Upper lobe of left lung (tissue), 6 donors: ENCODE measurements around the gene SH2D2A. TPM values are rescaled to one million over a fixed set of nuclear protein-coding genes. Genes with fewer than 3 reads are reported as not detected.

Source experiments
- ATAC-seq, 2 donors: fragments of 200-7000 bp; cut with Tn5 transposase; one replicate each; pipeline ENCODE4 v1.9.1; 2022; ENCODE audit warnings: mild to moderate bottlenecking in 2 of 2, moderate library complexity in 2 of 2; ENCODE audit not compliant: low FRiP score in 2 of 2
- DNase-seq, 2 donors: peaks; one replicate each; pipeline ENCODE4 v3.0.0-alpha.2; 2019 to 2020
- H3K27ac ChIP-seq, 4 donors: fragments of 200-600 bp; sonication (generic); one replicate each; pipeline ENCODE4 v1.5.1; 2016 to 2019
- H3K27me3 ChIP-seq, 4 donors: fragments of 200-600 bp; sonication (generic); one replicate each; pipeline ENCODE4 v1.5.1; 2017 to 2019
- H3K36me3 ChIP-seq, 4 donors: fragments of 200-600 bp; sonication (generic); one replicate each; pipeline ENCODE4 v1.5.1; 2016 to 2019
- H3K4me1 ChIP-seq, 4 donors: fragments of 200-600 bp; sonication (generic); one replicate each; pipeline ENCODE4 v1.5.1; 2018 to 2019
- H3K4me3 ChIP-seq, 4 donors: fragments of 200-600 bp; sonication (generic); one replicate each; pipeline ENCODE4 v1.5.1; 2017 to 2019; ENCODE audit warnings: mild to moderate bottlenecking in 2 of 4, moderate library complexity in 1 of 4
- H3K9me3 ChIP-seq, 4 donors: fragments of 200-600 bp; sonication (generic); one replicate each; pipeline ENCODE4 v1.5.1; 2018 to 2019
- EP300 ChIP-seq, 4 donors: sonication (generic); formaldehyde crosslinking; IDR thresholded peaks; one replicate each; pipeline ENCODE4 v1.5.1; 2017; ENCODE audit warnings: antibody characterized with exemption in 4 of 4, control low read depth in 2 of 4
- POLR2A ChIP-seq, 4 donors: fragments of 450-650 bp; IDR thresholded peaks; one replicate each; pipeline ENCODE4 v1.5.1; 2016 to 2017; ENCODE audit warnings: antibody characterized with exemption in 4 of 4, mild to moderate bottlenecking in 2 of 4
- POLR2AphosphoS5 ChIP-seq, 2 donors: sonication (generic); formaldehyde crosslinking; IDR thresholded peaks; one replicate each; pipeline ENCODE4 v1.5.1; 2017; ENCODE audit warnings: antibody characterized with exemption in 2 of 2
- WGBS, 2 donors: methylation state at CpG; one replicate each; pipeline ENCODE4 v1.1.5; 2017 to 2018; 5-methylcytosine and 5-hydroxymethylcytosine counted together
- total RNA-seq, 6 donors: library from RNA; depleted of rRNA in 4 of 6; stranded (reverse); fragments of >200 nt in 4 of 6; gene quantifications; one replicate each; pipeline versions ENCODE4 v1.1.0 to v1.2.1, GENCODE V29; 2016 to 2021
- TF ChIP-seq, protein P1 (sequence below), 6 experiments: fragments of 450-650 bp in 4 of 6; fragments of 200-600 bp in 2 of 6; sonication (generic) in 2 of 6; IDR thresholded peaks; one replicate each; pipeline ENCODE4 v1.5.1; 2016 to 2019; ENCODE audit warnings: antibody characterized with exemption in 6 of 6
- donor health status: DM: no; HTN: no; CAD: no; lungs with moderate emphysema.
- donor health status: DM: no; HTN: yes; CAD: no; lungs with severe emphysema.

SH2D2A gene
- total RNA-seq, 6 donors from 2014 or later, result 2.3 to 8.4 (median 5.0) TPM

DNA sequence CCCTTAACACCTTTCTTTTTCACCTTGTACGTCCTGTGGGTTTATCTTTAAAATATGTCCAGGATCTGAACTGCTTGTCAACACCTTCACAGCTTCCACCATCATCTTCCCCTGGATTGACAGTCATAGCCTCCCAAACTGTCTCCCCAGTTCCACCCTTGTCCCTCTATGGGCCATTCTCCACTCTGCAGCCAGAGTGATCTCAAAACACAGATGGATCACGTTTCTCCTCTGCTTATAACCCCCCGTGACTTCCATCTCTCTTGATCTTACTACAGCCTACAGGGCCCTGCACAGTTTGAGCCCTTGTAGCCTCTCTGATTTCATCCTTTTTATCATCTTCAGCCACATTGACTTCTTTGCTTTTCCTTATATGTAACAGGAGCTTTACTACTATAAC is 38.0 kb upstream of the SH2D2A start:
- 42 to 64% methylated on average over 3 of the region's 3 CpGs for WGBS, 2 donors
- no peaks in the 10 kb centered on the region for H3K9me3 ChIP-seq
- ATAC-seq (no peak), DNase-seq (no peak)
- no peaks in the 10 kb centered on the region for H3K36me3 ChIP-seq
- peaks cover 0 to 19% (median 5%) of the 10 kb centered on the region in 4 donors for H3K27me3 ChIP-seq
- H3K27ac ChIP-seq, result no peak overlapping the region
- H3K4me3 ChIP-seq, result no peak overlapping the region
- peaks cover 9 to 11% (median 11%) of the 10 kb centered on the region in 4 donors for H3K4me1 ChIP-seq
- TF ChIP-seq EP300 (IDR thresholded peaks at IDR 0.05), result no peak
- TF ChIP-seq, protein P1, sequence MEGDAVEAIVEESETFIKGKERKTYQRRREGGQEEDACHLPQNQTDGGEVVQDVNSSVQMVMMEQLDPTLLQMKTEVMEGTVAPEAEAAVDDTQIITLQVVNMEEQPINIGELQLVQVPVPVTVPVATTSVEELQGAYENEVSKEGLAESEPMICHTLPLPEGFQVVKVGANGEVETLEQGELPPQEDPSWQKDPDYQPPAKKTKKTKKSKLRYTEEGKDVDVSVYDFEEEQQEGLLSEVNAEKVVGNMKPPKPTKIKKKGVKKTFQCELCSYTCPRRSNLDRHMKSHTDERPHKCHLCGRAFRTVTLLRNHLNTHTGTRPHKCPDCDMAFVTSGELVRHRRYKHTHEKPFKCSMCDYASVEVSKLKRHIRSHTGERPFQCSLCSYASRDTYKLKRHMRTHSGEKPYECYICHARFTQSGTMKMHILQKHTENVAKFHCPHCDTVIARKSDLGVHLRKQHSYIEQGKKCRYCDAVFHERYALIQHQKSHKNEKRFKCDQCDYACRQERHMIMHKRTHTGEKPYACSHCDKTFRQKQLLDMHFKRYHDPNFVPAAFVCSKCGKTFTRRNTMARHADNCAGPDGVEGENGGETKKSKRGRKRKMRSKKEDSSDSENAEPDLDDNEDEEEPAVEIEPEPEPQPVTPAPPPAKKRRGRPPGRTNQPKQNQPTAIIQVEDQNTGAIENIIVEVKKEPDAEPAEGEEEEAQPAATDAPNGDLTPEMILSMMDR (IDR thresholded peaks at IDR 0.05), result no peak
- no peak for TF ChIP-seq POLR2A (IDR thresholded peaks at IDR 0.05)
- TF ChIP-seq POLR2AphosphoS5 (IDR thresholded peaks at IDR 0.05), result no peak

DNA sequence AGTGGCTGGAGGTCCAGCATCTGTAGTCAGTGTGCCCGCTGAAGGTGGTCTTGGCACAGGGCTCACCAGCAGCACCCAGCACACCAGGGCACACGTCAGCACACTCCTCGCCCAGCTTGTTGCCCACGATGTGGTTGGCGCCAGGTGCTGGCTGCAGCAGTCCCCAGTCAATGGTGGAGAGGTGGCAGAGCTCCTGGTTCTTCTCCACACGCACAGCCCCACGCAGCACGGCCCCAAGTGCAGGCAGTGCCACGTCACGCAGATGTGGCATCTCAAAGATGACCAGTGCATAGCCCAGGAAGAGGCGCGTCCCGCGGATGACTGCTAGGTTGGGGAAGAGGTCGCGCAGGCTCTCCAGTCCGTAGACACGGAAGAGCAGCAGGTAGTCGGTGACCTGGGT is 37.1 kb upstream of the SH2D2A start:
- H3K4me1 ChIP-seq, result peaks cover under 1 to 6% (median 4%) of the 10 kb centered on the region in 4 donors
- TF ChIP-seq POLR2AphosphoS5 (IDR thresholded peaks at IDR 0.05) (no peak), POLR2A (IDR thresholded peaks at IDR 0.05) (no peak)
- H3K4me3 ChIP-seq, result no peak overlapping the region
- H3K36me3 ChIP-seq, result no peaks in the 10 kb centered on the region
- ATAC-seq (no peak), DNase-seq (peak in 1 of 2 donors; percentile 68)
- H3K27ac ChIP-seq, result no peak overlapping the region
- 94 to 95% methylated on average over 19 of the region's 19 CpGs for WGBS, 2 donors
- peaks cover 0 to 16% (median 4%) of the 10 kb centered on the region in 4 donors for H3K27me3 ChIP-seq
- no peaks in the 10 kb centered on the region for H3K9me3 ChIP-seq

DNA sequence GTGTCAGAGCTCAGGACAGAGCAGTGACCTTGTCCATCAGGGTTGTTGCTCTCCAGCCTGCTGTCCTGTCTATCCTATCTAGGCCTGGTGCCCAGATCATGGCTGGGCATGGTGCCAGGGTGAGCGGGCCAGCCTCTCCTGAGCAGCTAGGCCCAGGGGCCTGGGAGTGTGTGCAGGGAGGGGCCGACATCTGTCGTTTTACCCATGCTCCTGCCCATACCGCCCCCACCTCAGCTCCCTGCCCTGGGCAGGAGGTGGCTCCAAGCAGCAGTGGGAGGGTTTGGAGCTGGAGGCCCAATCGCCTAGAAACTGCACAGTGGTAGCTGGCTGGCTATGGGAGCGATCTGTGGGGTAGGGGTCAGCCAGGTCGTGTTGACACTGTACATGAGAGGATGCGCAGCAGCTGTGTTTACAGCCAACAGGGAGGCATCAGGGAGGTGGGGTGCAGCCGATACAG is 35.8 kb upstream of the SH2D2A start:
- Histone ChIP-seq H3K27me3 (peaks cover 0 to 9% (median 5%) of the 10 kb centered on the region in 4 donors), H3K4me1 (peaks cover 0 to 9% (median 3%) of the 10 kb centered on the region in 4 donors), H3K9me3 (no peaks in the 10 kb centered on the region), H3K27ac (no peak overlapping the region), H3K36me3 (no peaks in the 10 kb centered on the region), H3K4me3 (no peak overlapping the region)
- ATAC-seq (peak; percentile 13 to 37), DNase-seq (peak in 1 of 2 donors; percentile 75)
- WGBS, 2 donors, result 57% methylated on average over 9 of the region's 9 CpGs; no CpG with 5 or more reads in 1 of the 2 donors
- TF ChIP-seq, protein P1 (IDR thresholded peaks at IDR 0.05), result no peak
- TF ChIP-seq EP300 (IDR thresholded peaks at IDR 0.05) (no peak), POLR2A (IDR thresholded peaks at IDR 0.05) (no peak), POLR2AphosphoS5 (IDR thresholded peaks at IDR 0.05) (no peak)

DNA sequence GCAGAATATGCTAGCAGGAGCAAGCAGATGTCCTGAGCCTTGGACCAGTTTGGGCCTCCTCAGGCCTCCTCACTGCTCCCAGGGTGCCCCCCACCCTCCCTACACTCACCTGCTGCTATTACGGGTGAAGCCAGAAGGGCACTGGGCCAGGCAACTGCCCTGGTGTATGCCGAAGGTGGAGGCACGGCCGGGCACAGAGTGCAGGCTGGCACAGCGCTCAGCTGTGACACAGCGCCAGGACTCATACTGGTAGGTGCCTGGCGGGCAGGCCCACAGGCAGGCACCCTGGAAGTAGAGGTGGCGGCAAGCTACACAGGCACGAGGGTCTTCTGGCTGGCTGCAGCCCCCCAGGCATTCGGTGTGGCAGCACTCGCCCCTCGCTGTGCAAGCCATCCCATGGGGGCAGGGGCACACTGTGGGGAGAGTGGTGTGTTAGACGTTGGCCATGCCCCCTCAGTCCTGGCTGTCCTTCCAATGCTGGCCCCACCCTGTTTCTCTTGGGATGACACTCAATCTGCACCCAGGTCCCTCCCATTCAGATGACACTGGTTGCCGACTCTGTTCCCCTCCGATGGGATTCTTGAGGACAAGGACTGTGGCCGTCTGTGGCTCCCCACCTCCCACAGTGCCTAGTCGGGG is 35.2 kb upstream of the SH2D2A start:
- H3K27me3 ChIP-seq, result peaks cover 0 to 9% (median 5%) of the 10 kb centered on the region in 4 donors
- peaks cover 0 to 9% (median 3%) of the 10 kb centered on the region in 4 donors for H3K4me1 ChIP-seq
- ATAC-seq (peak; percentile 2 to 20), DNase-seq (peak in 1 of 2 donors; percentile 64)
- no peak overlapping the region for H3K4me3 ChIP-seq
- TF ChIP-seq, protein P1 (IDR thresholded peaks at IDR 0.05), result no peak
- TF ChIP-seq POLR2AphosphoS5 (IDR thresholded peaks at IDR 0.05) (no peak), POLR2A (IDR thresholded peaks at IDR 0.05) (no peak), EP300 (IDR thresholded peaks at IDR 0.05) (no peak)
- no peak overlapping the region for H3K27ac ChIP-seq
- H3K9me3 ChIP-seq, result no peaks in the 10 kb centered on the region
- WGBS, 2 donors, result 80% methylated on average over 17 of the region's 17 CpGs; no CpG with 5 or more reads in 1 of the 2 donors
- no peaks in the 10 kb centered on the region for H3K36me3 ChIP-seq

DNA sequence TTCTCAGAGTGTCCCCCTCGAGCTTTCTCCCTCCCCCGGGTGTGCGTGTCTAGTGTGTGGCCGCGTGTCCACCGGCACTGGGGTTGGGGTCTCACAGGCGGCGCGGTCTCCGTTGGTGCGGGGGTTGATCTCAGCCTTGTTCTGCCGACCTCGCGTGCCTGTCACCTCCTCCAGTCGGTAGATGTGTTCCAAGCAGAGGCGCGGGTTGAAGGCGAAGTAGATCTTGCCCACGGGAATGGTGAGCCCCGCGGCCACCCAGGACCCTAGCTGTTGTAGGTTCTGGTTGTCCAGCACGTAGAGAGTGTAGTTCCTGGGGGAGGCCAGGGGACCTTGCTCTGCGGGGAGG is 32.5 kb upstream of the SH2D2A start:
- Histone ChIP-seq H3K9me3 (no peaks in the 10 kb centered on the region), H3K4me1 (peaks cover 7 to 21% (median 12%) of the 10 kb centered on the region in 4 donors), H3K36me3 (no peaks in the 10 kb centered on the region), H3K4me3 (no peak overlapping the region), H3K27ac (no peak overlapping the region), H3K27me3 (peaks cover 0 to 27% (median 13%) of the 10 kb centered on the region in 4 donors)
- WGBS, 2 donors, result 26 to 100% methylated on average over 1 to 23 of the region's 23 CpGs
- ATAC-seq, result no peak
- TF ChIP-seq POLR2A (IDR thresholded peaks at IDR 0.05) (no peak), POLR2AphosphoS5 (IDR thresholded peaks at IDR 0.05) (no peak), EP300 (IDR thresholded peaks at IDR 0.05) (no peak)
- TF ChIP-seq, protein P1 (IDR thresholded peaks at IDR 0.05), result no peak
- DNase-seq, result no peak
